ENCODE measurements around the gene XIAP. TPM values are rescaled to one million over a fixed set of nuclear protein-coding genes. Genes with fewer than 3 reads are reported as not detected.
"Not testable (repeated sequence)": the region's sequence is repeated elsewhere in the genome, so short reads cannot be mapped to it uniquely, and the experiment has no call there.

The XIAP gene
- polyA plus RNA-seq, 1 experiment = 12.5 TPM

DNA sequence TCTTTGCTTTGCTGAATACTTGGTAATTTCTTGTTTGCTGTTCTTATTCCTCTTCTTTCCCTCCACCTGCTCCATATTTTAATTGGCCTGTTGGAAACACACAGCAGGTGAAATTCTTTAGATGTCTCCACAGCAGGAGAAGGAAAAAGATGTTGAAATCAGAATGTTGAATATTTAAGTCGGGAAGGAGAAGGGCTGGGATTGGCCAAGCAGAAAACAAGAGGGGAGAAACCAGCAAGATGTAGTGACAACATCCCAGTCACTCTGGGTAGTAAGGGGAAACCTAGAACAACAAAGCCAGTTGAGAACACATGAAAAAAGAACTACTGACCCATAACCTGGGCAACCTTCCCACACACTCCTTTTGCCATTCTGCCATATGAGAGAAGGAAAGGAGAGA is 64.3 kb downstream of the XIAP start:
- TF ChIP-seq, protein P1, sequence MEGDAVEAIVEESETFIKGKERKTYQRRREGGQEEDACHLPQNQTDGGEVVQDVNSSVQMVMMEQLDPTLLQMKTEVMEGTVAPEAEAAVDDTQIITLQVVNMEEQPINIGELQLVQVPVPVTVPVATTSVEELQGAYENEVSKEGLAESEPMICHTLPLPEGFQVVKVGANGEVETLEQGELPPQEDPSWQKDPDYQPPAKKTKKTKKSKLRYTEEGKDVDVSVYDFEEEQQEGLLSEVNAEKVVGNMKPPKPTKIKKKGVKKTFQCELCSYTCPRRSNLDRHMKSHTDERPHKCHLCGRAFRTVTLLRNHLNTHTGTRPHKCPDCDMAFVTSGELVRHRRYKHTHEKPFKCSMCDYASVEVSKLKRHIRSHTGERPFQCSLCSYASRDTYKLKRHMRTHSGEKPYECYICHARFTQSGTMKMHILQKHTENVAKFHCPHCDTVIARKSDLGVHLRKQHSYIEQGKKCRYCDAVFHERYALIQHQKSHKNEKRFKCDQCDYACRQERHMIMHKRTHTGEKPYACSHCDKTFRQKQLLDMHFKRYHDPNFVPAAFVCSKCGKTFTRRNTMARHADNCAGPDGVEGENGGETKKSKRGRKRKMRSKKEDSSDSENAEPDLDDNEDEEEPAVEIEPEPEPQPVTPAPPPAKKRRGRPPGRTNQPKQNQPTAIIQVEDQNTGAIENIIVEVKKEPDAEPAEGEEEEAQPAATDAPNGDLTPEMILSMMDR (IDR thresholded peaks at IDR 0.05; ENCODE audit: insufficient read depth, low read depth, low read length) = no peak
- H3K36me3 ChIP-seq (ENCODE audit: control insufficient read depth, insufficient read depth, low read length) = no peaks in the 10 kb centered on the region
- H3K4me3 ChIP-seq (ENCODE audit: low read depth, low read length) = no peak overlapping the region
- POLR2A ChIA-PET = no interaction called here
- DNase-seq (ENCODE audit: low read depth) = no peak
- H3K27me3 ChIP-seq (ENCODE audit: control insufficient read depth, insufficient read depth, low read length) = no peaks in the 10 kb centered on the region
- CTCF ChIA-PET = no interaction called here

DNA sequence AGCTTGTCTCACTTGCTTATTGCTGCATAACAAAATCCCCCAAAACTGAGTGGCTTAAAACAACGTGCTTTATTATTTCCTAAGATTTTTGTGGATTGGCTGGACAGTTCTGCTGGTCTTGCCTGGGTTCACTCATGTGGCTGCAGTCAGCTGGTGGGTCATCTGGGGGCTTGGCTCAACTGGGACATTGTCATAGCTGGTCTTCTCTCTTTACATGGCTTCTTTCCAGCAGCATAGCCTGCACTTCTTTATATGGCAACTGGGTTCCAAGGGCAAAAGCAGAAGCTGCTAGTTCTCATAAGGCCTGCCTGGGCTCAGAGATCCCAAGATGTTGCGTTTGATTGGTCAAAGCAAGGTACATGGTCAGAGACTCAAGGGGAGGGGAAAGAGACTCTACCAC is 68.0 kb downstream of the XIAP start:
- TF ChIP-seq, protein P1 (IDR thresholded peaks at IDR 0.05; ENCODE audit: insufficient read depth, low read depth, low read length) = no peak
- Histone ChIP-seq H3K4me3 (ENCODE audit: low read depth, low read length) (no peak overlapping the region), H3K27me3 (ENCODE audit: control insufficient read depth, insufficient read depth, low read length) (no peaks in the 10 kb centered on the region), H3K36me3 (ENCODE audit: control insufficient read depth, insufficient read depth, low read length) (no peaks in the 10 kb centered on the region)
- POLR2A ChIA-PET = no interaction called here
- no peak for DNase-seq (ENCODE audit: low read depth)
- CTCF ChIA-PET = no interaction called here

DNA sequence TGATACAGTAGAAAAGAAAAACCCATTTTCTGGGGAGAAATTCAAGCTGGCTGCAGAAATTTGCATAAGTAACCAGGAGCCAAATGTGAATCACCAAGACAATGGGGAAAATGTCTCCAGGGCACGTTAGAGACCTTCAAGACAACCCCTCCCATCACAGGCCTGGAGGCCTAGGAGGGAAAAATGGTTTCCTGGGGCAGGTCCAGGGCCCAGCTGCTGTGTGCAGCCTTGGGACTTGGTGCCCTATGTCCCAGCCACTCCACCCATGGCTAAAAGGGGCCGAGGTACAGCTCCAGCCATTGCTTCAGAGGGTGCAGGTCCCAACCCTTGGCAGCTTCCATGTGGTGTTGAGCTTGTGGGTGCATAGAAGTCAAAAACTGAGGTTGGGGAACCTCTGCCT is 72.2 kb downstream of the XIAP start:
- H3K4me3 ChIP-seq (ENCODE audit: low read depth, low read length); POLR2A ChIA-PET; DNase-seq (ENCODE audit: low read depth); H3K36me3 ChIP-seq (ENCODE audit: control insufficient read depth, insufficient read depth, low read length); H3K27me3 ChIP-seq (ENCODE audit: control insufficient read depth, insufficient read depth, low read length): not testable (repeated sequence)
- CTCF ChIA-PET = interaction anchor here (0.6 kb wide), 1 partner anchor 135 kb away, joined by 3 read pairs; no protein-coding TSS in a partner anchor

GRCh38 chrX:123943074-123943473 is 83.2 kb downstream of the XIAP start:
- Histone ChIP-seq H3K4me3 (ENCODE audit: low read depth, low read length) (no peak overlapping the region), H3K36me3 (ENCODE audit: control insufficient read depth, insufficient read depth, low read length) (no peaks in the 10 kb centered on the region), H3K27me3 (ENCODE audit: control insufficient read depth, insufficient read depth, low read length) (no peaks in the 10 kb centered on the region)
- TF ChIP-seq, protein P1 (IDR thresholded peaks at IDR 0.05; ENCODE audit: insufficient read depth, low read depth, low read length) = no peak
- no peak for DNase-seq (ENCODE audit: low read depth)
- ChIA-PET CTCF (no interaction called here), POLR2A (no interaction called here)

- TF ChIP-seq, protein P1 (IDR thresholded peaks at IDR 0.05; ENCODE audit: insufficient read depth, low read depth, low read length) = no peak
- CTCF ChIA-PET = no interaction called here
- no peak for DNase-seq (ENCODE audit: low read depth)
- Histone ChIP-seq H3K36me3 (ENCODE audit: control insufficient read depth, insufficient read depth, low read length) (no peaks in the 10 kb centered on the region), H3K27me3 (ENCODE audit: control insufficient read depth, insufficient read depth, low read length) (no peaks in the 10 kb centered on the region), H3K4me3 (ENCODE audit: low read depth, low read length) (no peak overlapping the region)
- POLR2A ChIA-PET = no interaction called here
These were observed 83.6 kb downstream of the XIAP start for GRCh38 chrX:123943488-123943887.

DNA sequence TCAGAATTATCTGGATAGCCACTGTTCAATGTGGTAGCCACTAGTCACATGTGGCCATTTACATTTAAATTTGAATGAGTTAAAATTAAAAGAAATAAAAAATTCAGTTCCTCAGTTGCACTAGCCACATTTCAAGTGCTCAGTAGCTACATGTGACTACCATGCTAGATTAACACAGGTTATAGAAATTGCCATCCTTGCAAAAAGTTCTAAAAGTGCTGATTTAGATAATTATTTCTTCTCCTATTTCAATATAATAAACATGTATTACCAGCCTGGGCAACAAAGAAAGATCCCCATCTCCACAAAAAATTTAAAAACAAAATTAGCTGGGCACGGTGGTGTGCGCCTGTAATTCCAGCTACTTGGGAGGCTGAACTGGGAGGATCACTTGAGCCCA is 90.0 kb downstream of the XIAP start:
- ChIA-PET POLR2A (no interaction called here), CTCF (no interaction called here)
- H3K36me3 ChIP-seq (ENCODE audit: control insufficient read depth, insufficient read depth, low read length) = no peaks in the 10 kb centered on the region
- DNase-seq (ENCODE audit: low read depth) = no peak
- H3K4me3 ChIP-seq (ENCODE audit: low read depth, low read length) = no peak overlapping the region
- no peaks in the 10 kb centered on the region for H3K27me3 ChIP-seq (ENCODE audit: control insufficient read depth, insufficient read depth, low read length)
- TF ChIP-seq, protein P1 (IDR thresholded peaks at IDR 0.05; ENCODE audit: insufficient read depth, low read depth, low read length) = no peak

All from BJ (cell line).